GM20000 (cell line): ENCODE measurements around the gene PKN1.

ENCODE experiments used
- DNase-seq: peaks from one replicate; pipeline ENCODE4 v3.0.0; 2012; ENCODE audit warnings: low spot score
- CTCF ChIP-seq: IDR thresholded peaks from 2 replicates; pipeline ENCODE4 v1.5.1; 2012; ENCODE audit warnings: mild to moderate bottlenecking, control low read depth; ENCODE audit errors: extremely low read depth, missing control alignments

Gene PKN1

GRCh38 chr19:14404312-14404711 lies 28.8 kb upstream of the PKN1 start:
- DNase-seq, result no peak
- TF ChIP-seq CTCF, result no peak

- no peak for TF ChIP-seq CTCF
- no peak for DNase-seq
These were observed 27.7 kb upstream of the PKN1 start for GRCh38 chr19:14405380-14405757.

GRCh38 chr19:14405758-14406644 lies 27.1 kb upstream of the PKN1 start:
- peak; percentile 98 for DNase-seq
- peak; percentile 81 for TF ChIP-seq CTCF

GRCh38 chr19:14406645-14407401 lies 26.3 kb upstream of the PKN1 start:
- no peak for TF ChIP-seq CTCF
- DNase-seq, result no peak

GRCh38 chr19:14407605-14408484 lies 25.3 kb upstream of the PKN1 start:
- no peak for TF ChIP-seq CTCF

GRCh38 chr19:14408491-14409145 lies 24.5 kb upstream of the PKN1 start:
- DNase-seq, result no peak
- TF ChIP-seq CTCF, result no peak

More at GRCh38 chr19:14407605-14408484, 25.3 kb upstream of the PKN1 start:
- no peak for DNase-seq
